Skeletal muscle satellite cell (primary cell): ENCODE data around the gene WIPF3.

ENCODE experiments used
- H3K27me3 ChIP-seq: 2 replicates; pipeline ENCODE4 v1.7.0; 2013; ENCODE audit warnings: low read length; ENCODE audit not compliant: control insufficient read depth, insufficient read depth
- H3K36me3 ChIP-seq: 2 replicates; pipeline ENCODE4 v1.7.0; 2013; ENCODE audit warnings: mild to moderate bottlenecking, control low read depth, low read length; ENCODE audit not compliant: insufficient read depth
- H3K4me1 ChIP-seq: 2 replicates; pipeline ENCODE4 v1.7.0; 2013; ENCODE audit warnings: low read length; ENCODE audit not compliant: control insufficient read depth, insufficient read depth
- H3K4me2 ChIP-seq: 2 replicates; pipeline ENCODE4 v1.7.0; 2013; ENCODE audit warnings: mild to moderate bottlenecking, low read length
- H3K4me3 ChIP-seq: 2 replicates; pipeline ENCODE4 v1.7.0; 2013; ENCODE audit warnings: low read length
- H3K9ac ChIP-seq: 2 replicates; pipeline ENCODE4 v1.7.0; 2013; ENCODE audit warnings: mild to moderate bottlenecking, low read depth, low read length, moderate library complexity
- H3K9me3 ChIP-seq: replicated peaks from 2 replicates; pipeline ENCODE4 v1.7.0; 2013; ENCODE audit warnings: mild to moderate bottlenecking, control low read depth, low read length

The WIPF3 gene

DNA sequence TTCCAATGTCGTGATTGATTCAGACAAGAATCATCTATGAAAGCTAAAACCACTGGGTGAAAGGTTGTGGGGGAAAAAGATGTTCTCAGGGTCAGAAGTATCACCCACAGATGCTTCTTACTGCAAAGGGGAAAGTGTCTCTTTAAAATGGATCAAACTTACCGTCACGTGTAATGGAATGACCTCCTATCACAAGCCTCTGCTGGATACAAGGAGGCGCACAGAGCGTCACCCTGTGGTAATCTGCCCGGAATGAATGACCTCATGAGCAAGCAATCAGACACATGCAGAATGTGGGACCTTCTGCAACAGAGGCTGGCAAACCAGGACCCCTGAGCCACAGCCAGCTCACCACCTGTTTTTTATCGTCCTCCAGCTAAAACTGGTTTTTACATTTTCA, 33.0 kb downstream of the WIPF3 start:
- H3K36me3 ChIP-seq, result no peaks in the 10 kb centered on the region
- H3K4me2 ChIP-seq, result no peak overlapping the region
- peaks cover 7% of the 10 kb centered on the region for H3K4me1 ChIP-seq
- H3K27me3 ChIP-seq, result peaks cover 55% of the 10 kb centered on the region
- no peak overlapping the region for H3K9ac ChIP-seq
- no peaks in the 10 kb centered on the region for H3K9me3 ChIP-seq
- H3K4me3 ChIP-seq, result no peak overlapping the region

DNA sequence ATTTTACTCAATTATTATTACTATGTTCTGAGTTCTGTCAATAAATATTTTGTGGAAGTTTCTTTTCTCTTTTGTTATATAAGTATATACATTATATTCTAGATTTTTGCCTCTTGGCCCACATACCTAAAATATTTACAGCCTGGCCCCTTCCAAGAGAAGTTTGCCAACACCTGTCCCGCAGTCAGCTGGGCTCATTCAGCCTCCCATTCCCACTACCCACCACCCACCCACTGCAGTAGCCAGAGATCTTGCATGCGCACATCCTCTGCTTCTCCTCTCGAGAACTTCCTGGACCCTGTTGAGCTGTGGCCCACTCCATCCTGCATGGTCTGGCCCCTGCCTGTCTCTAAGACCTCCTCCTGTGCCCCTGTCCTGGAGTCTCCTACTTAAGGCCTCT, 33.6 kb downstream of the WIPF3 start:
- H3K9ac ChIP-seq, result no peak overlapping the region
- no peak overlapping the region for H3K4me3 ChIP-seq
- peaks cover 59% of the 10 kb centered on the region for H3K27me3 ChIP-seq
- peaks cover 7% of the 10 kb centered on the region for H3K4me1 ChIP-seq
- H3K4me2 ChIP-seq, result no peak overlapping the region
- H3K36me3 ChIP-seq, result no peaks in the 10 kb centered on the region
- no peaks in the 10 kb centered on the region for H3K9me3 ChIP-seq

DNA sequence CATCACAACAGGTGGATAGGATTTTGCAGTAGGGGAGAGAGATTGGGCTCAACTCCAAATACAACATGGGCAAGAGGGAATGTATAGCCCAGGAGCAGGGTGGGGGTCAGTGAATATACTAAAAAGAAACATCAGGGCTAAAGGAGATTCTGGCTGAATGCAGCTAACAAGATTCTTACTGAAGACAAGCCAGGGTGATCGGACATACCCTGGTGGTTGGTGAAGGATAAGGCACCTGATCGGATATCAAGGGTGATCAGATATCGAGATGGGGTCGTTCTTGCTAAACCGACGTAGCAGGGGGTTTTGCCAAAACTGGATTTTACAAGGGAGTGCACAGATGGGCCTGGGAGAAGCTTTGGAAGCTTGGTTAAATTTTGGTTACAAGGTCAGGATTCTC, 34.4 kb downstream of the WIPF3 start:
- no peak overlapping the region for H3K4me2 ChIP-seq
- no peaks in the 10 kb centered on the region for H3K9me3 ChIP-seq
- peaks cover 59% of the 10 kb centered on the region for H3K27me3 ChIP-seq
- peaks cover 7% of the 10 kb centered on the region for H3K4me1 ChIP-seq
- H3K4me3 ChIP-seq, result no peak overlapping the region
- H3K9ac ChIP-seq, result no peak overlapping the region
- H3K36me3 ChIP-seq, result no peaks in the 10 kb centered on the region

DNA sequence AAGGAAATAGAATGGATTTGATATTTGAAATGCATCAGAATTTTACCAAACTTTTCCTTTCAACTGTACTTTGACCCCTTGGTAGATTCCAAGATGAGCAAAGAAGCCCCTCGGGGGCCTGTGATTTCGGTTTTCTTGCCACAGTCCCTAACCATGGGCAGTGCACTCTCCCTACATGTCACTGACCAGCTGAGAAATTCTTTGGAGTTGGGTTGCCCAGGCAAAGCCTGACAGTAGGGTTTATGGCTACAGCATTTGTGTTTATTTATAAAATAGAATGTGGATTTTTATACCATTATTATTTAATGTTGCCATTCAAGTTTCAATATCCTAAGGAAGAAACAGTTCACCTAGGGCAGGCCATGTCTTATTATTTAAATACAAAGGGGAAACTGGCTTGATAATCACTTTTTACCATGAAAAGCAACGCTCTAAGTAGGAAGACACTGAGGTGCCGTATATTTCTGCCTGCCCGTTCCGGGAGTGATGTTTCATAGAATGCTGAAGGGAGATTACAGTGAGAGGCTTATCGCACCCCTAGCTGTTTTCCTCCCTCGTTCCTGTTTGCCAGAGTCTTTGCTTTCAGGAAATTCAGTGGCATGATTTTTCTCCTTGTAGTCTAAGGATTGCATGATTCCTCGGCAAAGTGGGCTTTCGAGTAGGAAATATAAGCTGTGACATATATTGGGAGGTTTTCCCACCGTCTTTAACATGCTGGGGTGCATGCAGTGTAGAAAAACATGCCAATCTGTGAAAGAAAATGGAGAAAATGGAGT, 35.8 kb downstream of the WIPF3 start:
- H3K4me1 ChIP-seq, result peaks cover 7% of the 10 kb centered on the region
- H3K9ac ChIP-seq, result no peak overlapping the region
- peaks cover 69% of the 10 kb centered on the region for H3K27me3 ChIP-seq
- no peaks in the 10 kb centered on the region for H3K36me3 ChIP-seq
- no peaks in the 10 kb centered on the region for H3K9me3 ChIP-seq
- H3K4me3 ChIP-seq, result no peak overlapping the region
- H3K4me2 ChIP-seq, result no peak overlapping the region

DNA sequence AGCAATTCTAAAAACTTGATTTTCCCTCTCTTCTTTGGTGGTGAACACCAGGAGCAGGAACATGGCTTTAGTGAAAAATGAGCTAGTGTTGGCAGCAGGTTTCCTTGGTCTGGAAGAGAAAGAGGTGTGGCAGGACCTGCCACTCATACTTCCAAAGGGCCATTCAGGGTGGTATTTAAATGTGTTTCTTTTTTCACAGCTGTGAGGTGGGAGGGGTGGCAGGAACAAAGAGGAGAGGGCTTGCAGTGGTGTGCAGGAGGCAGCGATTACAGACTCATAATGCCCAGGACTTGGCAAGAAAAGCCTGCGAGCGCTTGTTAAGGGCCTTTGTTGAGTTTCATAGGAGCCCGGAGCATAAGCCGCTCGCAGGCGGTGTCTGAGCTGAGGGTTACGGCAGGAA, 36.8 kb downstream of the WIPF3 start:
- H3K4me3 ChIP-seq, result no peak overlapping the region
- H3K9me3 ChIP-seq, result no peaks in the 10 kb centered on the region
- no peak overlapping the region for H3K9ac ChIP-seq
- H3K4me1 ChIP-seq, result peaks cover 7% of the 10 kb centered on the region
- no peak overlapping the region for H3K4me2 ChIP-seq
- H3K27me3 ChIP-seq, result peaks cover 74% of the 10 kb centered on the region
- no peaks in the 10 kb centered on the region for H3K36me3 ChIP-seq

DNA sequence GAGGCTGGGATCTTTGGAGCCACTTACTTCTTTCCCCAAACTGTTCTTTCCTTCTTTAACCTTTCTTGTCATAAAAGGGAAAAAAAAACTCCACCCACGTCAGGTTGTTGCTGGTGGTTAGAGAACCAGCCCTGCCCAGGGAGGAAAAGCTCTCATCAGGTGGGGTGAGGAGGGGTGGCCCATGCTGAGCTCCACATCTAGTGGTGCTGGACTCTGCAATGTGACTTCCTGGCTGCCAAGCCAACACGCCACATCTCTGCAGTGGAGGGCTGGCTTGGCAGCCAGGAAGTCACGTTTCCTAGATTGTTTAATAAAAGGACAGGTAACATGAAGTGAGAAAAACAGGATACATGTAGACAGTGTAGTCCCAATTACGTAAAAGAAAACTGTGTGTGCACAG, 37.4 kb downstream of the WIPF3 start:
- Histone ChIP-seq H3K4me3 (no peak overlapping the region), H3K27me3 (peaks cover 77% of the 10 kb centered on the region), H3K4me2 (no peak overlapping the region), H3K9me3 (no peaks in the 10 kb centered on the region), H3K9ac (no peak overlapping the region), H3K36me3 (no peaks in the 10 kb centered on the region), H3K4me1 (peaks cover 7% of the 10 kb centered on the region)

DNA sequence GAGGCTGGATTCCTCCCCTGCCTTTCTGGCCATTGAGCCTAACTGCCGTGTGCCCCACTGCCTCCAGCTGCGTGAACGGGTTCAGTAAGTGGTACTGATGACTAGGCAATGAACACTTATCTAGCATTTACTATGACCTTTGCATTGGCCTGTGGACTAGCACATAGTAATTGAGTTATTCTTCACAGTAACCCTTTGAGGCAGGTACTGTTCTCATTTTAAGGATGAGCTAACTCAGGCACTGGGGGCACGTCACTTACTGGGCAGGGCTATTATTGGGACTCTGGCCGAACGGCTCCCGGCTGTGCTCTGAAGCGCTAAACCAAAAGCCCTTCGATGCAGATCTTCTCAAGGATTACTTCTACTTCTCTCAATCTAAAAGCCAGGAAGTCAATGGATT, 38.3 kb downstream of the WIPF3 start:
- H3K4me3 ChIP-seq, result no peak overlapping the region
- no peak overlapping the region for H3K9ac ChIP-seq
- no peaks in the 10 kb centered on the region for H3K36me3 ChIP-seq
- peaks cover 1% of the 10 kb centered on the region for H3K4me1 ChIP-seq
- H3K4me2 ChIP-seq, result no peak overlapping the region
- no peaks in the 10 kb centered on the region for H3K9me3 ChIP-seq
- peaks cover 80% of the 10 kb centered on the region for H3K27me3 ChIP-seq

DNA sequence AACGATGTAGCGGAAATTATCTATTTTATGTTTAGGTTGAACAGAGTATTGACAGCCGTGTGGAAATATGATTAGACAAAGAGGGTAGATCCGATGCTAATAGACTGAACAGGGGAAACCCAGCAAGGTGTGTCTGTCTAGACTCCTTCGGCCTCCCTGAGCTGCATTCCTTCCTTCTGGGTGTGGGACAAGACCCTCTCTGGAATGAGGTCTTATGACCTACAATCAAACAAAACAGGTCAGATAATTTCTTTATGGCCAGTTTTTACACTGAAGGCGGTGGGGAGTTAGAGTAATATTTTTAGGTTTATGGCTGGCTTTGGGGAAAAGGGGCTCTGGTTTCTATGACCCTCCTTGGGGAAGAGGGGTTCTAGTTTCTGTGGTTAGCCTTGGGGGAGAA, 41.2 kb downstream of the WIPF3 start:
- peaks cover 83% of the 10 kb centered on the region for H3K27me3 ChIP-seq
- no peaks in the 10 kb centered on the region for H3K4me1 ChIP-seq
- H3K4me3 ChIP-seq, result no peak overlapping the region
- no peaks in the 10 kb centered on the region for H3K9me3 ChIP-seq
- H3K4me2 ChIP-seq, result no peak overlapping the region
- H3K9ac ChIP-seq, result no peak overlapping the region
- H3K36me3 ChIP-seq, result no peaks in the 10 kb centered on the region

DNA sequence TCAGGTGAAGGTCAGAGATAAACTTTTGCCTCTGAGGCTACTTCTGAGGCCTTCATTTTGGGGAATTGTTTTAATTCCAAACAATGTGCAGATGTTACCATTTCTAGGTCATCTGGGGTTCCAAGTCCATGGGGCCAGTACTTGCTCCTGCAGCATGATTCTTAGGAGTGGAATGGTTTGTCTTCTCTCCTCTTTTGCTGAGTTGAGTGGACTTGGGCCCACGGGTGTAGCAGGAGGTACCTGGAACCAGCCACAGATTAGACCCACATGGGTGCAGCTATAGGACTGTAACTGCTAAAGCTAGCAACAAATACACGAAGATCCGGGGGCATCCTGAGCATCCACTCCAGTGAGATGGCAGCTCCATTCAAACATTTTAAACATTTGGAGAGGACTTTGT, 41.6 kb downstream of the WIPF3 start:
- H3K27me3 ChIP-seq, result peaks cover 83% of the 10 kb centered on the region
- no peaks in the 10 kb centered on the region for H3K9me3 ChIP-seq
- no peaks in the 10 kb centered on the region for H3K36me3 ChIP-seq
- H3K9ac ChIP-seq, result no peak overlapping the region
- H3K4me3 ChIP-seq, result no peak overlapping the region
- no peaks in the 10 kb centered on the region for H3K4me1 ChIP-seq
- no peak overlapping the region for H3K4me2 ChIP-seq

DNA sequence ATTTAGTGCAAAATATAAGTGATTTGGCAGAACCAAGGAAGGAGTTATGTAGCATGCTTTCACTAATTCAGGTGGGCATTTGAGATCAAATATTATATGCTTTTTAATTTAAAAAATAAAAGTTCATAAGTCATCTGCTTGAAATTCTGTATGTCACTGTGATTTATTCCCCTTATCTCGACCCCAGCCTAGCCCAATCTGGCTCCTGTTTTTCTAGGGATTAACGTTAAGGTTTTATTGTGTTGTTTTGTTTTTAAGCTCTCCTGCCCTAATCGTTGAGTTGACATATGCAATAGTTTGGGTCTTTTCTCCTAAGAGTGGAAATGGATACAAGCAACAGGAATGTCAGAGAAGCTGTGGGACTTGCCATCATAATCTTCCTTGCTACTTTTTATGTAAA, 42.6 kb downstream of the WIPF3 start:
- Histone ChIP-seq H3K27me3 (peaks cover 78% of the 10 kb centered on the region), H3K36me3 (no peaks in the 10 kb centered on the region), H3K4me1 (no peaks in the 10 kb centered on the region), H3K9me3 (no peaks in the 10 kb centered on the region), H3K4me3 (no peak overlapping the region), H3K4me2 (no peak overlapping the region), H3K9ac (no peak overlapping the region)

DNA sequence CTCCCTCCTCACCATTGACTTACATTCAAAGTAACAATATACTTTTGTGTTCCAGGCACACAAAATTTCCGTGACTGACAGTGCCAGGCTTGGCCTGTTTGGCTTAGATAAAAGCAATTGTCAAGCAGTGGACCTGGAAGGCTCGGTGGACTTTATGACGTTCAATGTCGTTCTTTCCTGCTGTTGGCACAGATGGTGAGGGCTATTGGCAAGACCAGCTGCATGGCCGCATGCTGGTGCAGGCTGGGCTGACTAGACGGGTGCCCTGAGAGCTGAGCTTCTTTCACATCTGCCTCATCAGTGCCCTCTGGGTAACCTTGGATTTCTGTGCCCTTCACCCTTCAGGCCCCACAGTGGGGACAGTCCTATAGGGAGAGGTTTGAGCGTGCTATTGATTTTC, 45.2 kb downstream of the WIPF3 start:
- H3K4me2 ChIP-seq, result no peak overlapping the region
- peaks cover 4% of the 10 kb centered on the region for H3K4me1 ChIP-seq
- H3K36me3 ChIP-seq, result no peaks in the 10 kb centered on the region
- H3K27me3 ChIP-seq, result peaks cover 66% of the 10 kb centered on the region
- H3K4me3 ChIP-seq, result no peak overlapping the region
- no peak overlapping the region for H3K9ac ChIP-seq
- no peaks in the 10 kb centered on the region for H3K9me3 ChIP-seq

DNA sequence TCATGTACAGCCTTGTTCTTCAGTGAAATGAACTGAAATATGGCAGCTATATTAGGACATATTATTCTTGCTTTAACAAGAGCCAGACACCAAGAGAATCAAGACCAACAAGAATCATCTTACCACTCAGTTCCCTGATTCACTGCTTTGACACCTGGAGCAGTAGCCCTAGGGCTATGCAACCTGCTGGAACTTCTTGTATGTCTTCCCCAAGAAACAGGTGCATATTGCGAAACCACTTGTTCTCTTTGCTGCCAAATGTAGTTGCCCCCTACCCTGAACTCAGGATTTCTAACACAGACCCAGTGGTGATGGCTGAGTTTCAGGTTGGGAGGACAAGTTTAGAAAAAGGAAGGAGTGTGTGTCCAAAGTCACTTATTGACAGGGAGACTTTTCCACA, 46.1 kb downstream of the WIPF3 start:
- Histone ChIP-seq H3K27me3 (peaks cover 57% of the 10 kb centered on the region), H3K4me1 (peaks cover 4% of the 10 kb centered on the region), H3K36me3 (no peaks in the 10 kb centered on the region), H3K4me3 (no peak overlapping the region), H3K4me2 (no peak overlapping the region), H3K9me3 (no peaks in the 10 kb centered on the region), H3K9ac (no peak overlapping the region)
